ENCODE data around the gene WHRN.

- no peak for TF ChIP-seq POLR2A (IDR thresholded peaks at IDR 0.05)
- no peak for TF ChIP-seq CTCF (IDR thresholded peaks at IDR 0.05)
- TF ChIP-seq POLR2AphosphoS5 (IDR thresholded peaks at IDR 0.05), result peak in 1 of 3 donors; percentile 52
These were observed 46.7 kb upstream of the WHRN start for GRCh38 chr9:114551750-114552685.

Data from transverse colon (tissue), 4 donors.